ENCODE results near the gene YKT6.
A peak's percentile ranks its signal among the peaks of the same experiment; 100 is the strongest.
"Not testable (repeated sequence)": the region's sequence is repeated elsewhere in the genome, so short reads cannot be mapped to it uniquely, and the experiment has no call there.

YKT6 gene
- 62.9 to 163 (median 78.5) reads per million in 3 experiments for total RNA-seq

DNA sequence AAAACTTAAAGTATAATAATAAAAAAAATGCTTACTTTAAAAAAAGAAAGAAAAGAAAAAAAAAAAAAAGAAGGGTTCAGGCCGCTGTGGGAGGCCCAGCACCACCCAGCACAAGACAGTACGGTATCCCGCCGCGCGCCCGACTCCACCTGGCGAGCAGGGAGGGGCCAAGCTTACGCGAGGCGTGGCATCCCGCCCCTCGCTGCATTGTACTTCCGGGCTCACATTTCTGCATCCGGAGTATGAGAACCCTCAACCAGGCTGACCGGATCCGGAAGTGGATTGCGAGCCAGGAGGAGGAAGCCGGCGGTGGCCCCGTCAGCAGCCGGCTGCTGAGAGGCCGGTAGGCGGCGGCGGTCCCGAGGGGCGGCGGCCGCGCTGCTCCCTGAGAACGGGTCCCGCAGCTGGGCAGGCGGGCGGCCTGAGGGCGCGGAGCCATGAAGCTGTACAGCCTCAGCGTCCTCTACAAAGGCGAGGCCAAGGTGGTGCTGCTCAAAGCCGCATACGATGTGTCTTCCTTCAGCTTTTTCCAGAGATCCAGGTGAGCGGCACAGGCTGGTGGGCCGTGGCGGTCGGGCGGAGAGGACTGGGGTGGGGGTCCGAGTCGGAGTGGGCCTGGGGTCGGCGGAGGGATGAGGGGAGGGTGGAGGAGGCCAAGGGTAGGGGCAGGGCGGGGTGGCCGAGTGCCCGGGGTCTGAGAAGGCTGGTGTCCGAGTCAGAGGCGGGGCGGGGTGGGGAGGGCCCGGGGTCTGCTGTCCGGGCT lies at the start of gene YKT6:
Gene YKT6 (plus strand): TSS at position 280 of the 763 bp plus-strand sequence. CDS start 158 bp downstream, at position 438.
- DNase-seq: peak; percentile 92

GRCh38 chr7:44151956-44152355 lies 48.8 kb upstream of the YKT6 start:
- DNase-seq: no peak

DNA sequence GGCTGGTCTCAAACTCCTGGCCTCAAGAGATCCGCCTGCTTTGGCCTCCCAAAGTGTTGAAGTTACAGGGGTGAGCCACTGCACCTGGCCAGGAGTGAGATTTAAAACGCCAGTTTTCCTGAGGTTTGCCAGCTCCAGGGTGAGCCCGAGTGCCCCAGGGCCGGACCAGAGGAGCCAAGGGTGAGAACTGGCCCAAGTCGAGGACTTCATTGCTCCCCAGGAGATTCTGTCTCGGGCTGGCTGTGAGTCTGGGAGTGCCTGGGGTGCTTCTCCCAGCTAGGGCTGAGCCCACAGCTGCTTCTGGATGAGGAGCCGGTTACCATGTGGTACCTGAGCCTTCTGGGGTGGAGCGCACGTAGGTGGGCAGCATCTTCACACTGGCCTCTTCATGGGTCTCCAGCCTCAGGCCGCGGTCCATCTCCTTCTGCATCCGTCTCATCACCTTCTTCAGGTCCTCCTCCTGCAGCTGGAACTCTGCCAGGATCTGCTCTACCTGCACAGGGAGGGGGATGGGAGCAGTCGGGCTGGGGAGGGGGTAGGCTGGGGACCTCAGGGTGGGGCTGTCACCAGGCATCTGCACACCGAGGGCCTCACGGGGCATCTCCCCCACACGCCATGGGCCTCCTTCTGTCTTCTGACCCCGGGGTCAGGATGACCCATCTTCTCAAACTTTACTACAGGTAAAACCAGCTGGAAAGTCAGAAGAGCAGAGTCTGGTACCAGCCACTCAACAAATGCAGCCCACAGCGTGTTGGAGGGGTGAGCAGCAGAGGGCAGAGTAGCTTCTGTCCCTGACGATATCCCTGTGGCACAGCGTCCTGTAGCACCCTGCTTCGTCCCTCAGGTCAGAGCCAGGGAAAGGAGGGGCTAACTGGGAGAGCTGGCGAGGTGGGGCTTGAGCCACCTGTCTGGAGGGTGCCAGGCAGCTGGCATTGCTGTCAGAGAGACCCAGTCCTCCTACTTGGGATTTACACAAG lies 47.5 kb upstream of the YKT6 start:
- DNase-seq: no peak

GRCh38 chr7:44153948-44154335 lies 46.8 kb upstream of the YKT6 start:
- no peak for DNase-seq

DNA sequence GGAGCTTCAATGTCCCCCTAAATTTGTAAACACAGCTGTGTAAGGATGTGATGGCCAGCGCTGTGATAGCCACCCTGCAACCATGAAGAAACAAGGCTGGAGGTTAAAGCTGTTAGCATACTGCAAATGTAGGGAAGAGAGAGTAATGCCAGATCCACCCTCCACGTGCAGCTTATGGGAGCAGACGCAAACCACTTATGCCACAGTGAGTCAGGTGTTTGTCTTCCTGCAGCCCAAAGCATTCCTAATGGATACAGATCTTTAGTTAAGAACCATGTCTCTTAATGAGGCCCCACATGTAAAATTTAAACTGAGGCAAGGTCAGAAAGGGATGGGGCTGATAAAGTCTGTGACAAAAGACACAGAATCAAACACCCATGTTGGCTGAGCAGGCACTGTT lies 46.1 kb upstream of the YKT6 start:
- DNase-seq: no peak

- DNase-seq: no peak
Observed at GRCh38 chr7:44155191-44156185, 45.3 kb upstream of the YKT6 start.

DNA sequence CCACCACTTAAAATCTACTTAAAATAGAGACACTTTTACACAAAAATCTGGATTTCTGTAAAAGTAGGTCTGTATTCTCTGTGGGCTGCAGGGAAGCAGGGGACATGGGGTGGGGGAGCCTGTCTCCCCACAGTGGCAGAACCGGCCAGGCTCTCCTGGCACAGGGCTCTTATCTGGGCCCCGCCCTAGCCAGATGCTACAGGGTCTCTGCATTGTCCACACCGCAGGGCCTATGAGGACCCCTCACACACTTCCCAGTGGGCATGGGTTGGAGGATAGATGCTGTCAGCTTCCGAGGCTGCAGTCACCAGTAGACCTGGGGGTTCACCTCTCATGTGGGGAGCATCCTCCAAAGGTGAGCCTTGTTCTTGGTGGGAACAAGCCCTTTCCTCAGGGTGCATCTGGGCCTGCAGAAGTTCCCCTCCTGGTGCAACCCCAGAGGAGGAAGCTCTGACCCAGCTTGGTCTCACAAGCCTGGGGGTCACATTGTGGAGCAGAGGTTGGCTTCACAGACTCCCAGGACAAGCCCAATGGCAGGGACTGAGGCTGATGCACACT lies 44.2 kb upstream of the YKT6 start:
- no peak for DNase-seq

DNA sequence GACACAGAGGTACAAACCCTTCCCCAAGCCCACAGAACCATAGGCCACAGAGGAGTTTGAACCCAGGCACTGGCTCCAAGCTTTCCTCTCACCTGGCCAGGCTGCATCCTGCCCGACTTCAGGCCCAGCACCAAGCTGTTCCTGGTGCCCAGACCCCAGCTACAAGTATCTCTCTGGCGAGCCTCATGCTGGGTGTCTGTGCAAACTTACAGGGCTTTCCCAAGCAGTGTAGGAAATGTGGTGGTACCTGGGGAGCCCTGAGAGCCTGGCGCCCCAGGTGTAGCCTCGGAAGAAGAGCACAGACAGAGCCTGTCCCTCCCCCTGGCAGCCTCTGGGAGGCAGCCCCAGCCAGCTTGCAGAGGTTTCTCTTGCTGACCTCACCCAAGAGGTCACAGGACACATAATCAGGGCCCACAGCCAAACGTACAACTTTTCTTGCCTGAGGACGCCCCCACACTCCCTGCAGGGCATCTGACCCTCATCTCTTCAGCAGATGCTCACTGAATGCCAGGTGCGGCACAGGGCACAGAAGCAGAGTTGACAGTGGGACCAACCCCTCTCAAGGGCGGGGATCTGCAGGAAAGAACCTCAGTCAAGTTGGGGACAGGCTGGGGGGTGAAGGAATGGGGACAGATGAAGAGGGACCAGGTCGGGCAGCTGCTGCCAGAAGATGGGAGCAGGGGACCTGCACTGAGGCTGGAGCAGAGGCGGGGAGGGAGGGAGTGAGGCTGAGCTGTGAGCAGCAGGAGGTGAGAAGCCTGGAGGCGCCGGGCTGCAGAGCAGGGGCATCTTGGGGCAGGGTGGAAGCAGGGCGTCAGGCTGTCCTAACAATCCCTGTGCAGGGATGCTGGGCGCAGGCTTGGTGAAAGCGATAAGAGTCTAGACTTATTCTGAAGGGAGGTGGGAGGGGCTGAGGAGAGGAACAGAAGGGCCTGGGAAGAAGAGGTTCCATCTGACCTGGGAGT lies 43.4 kb upstream of the YKT6 start:
- no peak for DNase-seq

DNA sequence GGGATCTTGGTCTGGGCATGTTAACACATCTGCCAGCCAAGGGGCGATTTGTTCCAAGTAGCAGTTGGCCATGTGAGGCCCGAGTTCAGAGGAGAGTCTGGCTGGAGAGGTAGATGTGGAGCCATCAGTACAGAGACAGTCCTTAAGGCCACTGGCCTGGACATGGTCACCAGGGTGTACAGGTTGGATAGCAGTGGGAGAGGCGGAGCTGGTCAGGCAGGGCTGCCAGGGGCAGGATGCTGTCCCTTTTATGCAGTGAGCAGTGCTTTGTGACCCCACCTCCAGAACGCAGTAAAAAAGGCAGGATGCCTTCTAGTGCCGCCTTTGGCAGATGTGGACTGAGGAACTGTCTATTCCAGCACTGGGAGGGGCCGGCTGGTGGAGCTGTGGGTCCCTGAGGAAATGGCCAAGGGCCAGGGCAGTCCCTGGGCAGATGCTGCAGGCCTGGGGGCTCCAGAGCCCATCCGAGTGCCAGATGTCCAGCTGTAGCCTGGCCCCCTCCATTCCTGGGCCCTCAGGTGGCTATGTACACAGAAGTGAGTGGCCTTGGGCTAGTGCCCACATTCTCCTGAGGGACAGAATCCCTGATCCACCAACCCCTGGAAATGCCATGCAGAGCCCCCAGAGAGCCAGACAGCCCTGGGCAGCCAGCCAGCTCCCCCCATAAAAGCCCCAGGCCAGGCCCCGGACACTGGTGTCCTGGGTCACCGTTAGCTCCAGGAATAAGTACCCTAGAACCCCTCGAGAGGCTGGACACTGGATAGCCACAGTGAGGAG lies 42.5 kb upstream of the YKT6 start:
- DNase-seq: no peak

- no peak for DNase-seq
Observed at GRCh38 chr7:44158873-44159631, 41.7 kb upstream of the YKT6 start.

- no peak for DNase-seq
Observed at GRCh38 chr7:44159824-44160630, 40.8 kb upstream of the YKT6 start.

- DNase-seq: no peak
Observed at GRCh38 chr7:44161371-44161770, 39.4 kb upstream of the YKT6 start.

DNA sequence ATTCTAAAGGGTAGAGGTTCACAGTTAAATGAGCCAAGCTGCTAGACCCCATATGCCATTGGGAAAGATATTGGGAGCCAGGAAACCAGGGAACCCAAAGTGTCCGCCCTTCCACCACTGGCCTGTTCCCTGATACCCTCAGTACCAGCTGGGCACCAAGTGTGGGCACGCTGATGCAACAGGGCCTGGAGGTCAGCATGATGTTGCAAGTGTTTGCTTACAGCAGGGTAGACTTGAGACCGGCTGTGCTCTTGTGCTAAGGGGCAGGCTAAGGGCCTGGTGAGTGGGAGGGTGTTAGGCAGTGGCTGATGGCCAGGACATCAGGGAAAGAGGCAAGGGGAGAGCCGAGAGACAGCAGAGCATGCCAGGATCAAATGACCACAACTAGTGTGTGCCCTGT lies 38.6 kb upstream of the YKT6 start:
- no peak for DNase-seq

GRCh38 chr7:44162785-44163395 lies 37.9 kb upstream of the YKT6 start:
- DNase-seq: no peak

GRCh38 chr7:44163591-44163990 lies 37.2 kb upstream of the YKT6 start:
- no peak for DNase-seq

DNA sequence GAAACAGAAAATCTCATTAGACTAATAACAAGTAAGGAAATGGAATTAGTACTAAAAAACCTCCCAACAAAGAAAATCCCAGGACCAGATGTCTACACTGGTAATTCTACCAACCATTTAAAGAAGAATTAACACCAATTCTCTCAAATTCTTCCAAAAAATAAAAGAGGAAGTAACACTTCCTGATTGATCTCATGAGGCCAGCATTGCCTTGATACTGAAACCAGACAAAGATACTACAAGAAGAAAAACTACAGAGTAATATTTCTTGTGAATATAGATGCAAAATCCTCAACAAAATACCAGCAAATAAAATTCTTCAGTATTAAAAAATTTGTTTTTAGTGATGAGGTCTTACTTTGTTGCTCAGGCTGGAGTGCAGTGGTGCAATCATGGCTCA lies 32.9 kb upstream of the YKT6 start:
- no peak for DNase-seq

DNA sequence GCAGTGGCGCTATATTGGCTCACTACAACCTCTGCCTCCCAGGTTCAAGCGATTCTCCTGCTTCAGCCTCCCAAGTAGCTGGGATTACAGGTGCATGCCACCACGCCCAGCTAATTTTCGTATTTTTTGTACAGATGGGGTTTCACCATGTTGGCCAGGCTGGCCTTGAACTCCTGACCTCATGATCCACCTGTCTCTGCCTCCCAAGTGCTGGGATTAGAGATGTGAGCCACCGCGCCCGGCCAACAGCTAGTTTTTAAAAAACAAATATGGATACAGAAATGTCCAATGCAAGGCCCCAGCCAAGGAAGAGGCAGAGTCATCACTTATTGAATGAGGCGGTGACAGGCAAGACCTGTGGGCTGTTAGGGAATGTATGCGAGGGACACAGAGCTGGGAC lies 28.9 kb upstream of the YKT6 start:
- DNase-seq: not testable (repeated sequence)

DNA sequence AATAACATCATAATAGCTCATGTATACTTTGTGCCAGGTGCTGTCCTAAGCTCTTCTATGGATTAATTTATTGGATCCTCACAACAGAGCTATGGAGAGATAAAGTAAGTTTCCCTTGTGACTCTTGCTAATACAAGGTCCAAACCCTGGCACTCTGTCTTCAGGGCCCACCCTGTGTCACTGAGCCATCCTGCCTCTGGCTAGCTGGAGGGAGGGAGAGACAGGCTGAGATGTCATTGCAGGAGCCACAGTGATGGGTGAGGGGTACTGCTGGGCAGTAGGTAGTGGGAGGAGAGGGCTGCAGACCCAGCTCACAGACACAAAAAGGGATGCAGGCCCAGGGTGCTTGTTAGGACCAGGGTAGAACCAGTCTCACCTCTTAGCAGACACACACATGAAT lies 28.4 kb upstream of the YKT6 start:
- no peak for DNase-seq

Measured in central memory CD4-positive, alpha-beta T cell (primary cell).